H1 (cell line): ENCODE measurements around the gene NOS3. TPM values are rescaled to one million over a fixed set of nuclear protein-coding genes. Genes with fewer than 3 reads are reported as not detected.

Experiments
- CTCF ChIA-PET: fragments of 300-600 bp; sonication (Branson Sonifier 250); formaldehyde crosslinking; loops from one replicate; lab custom pipeline; 2021; ENCODE audit not compliant: partially characterized antibody; lab: Charles Lee
- POLR2A ChIA-PET: fragments of 300-600 bp; sonication (Branson Sonifier 250); formaldehyde crosslinking; loops from one replicate; lab custom pipeline; 2021; ENCODE audit warnings: inconsistent platforms; ENCODE audit not compliant: partially characterized antibody; lab: Charles Lee
- DNase-seq, 2 experiments: peaks; one replicate each; pipeline versions ENCODE4 v3.0.0 to v3.0.0-alpha.2; 2010 to 2022; ENCODE audit warnings: low spot score in 2 of 2, low read depth in 1 of 2, mixed read lengths in 1 of 2
- FAIRE-seq: peaks from 2 replicates; lab custom pipeline; 2011; peaks lifted over from hg19 to GRCh38; lab: Jason Lieb, UNC
- H2AFZ ChIP-seq: 2 replicates; pipeline ENCODE4 v1.8.1; 2012; ENCODE audit warnings: low read length, inconsistent platforms
- H2AK5ac ChIP-seq: 2 replicates; pipeline ENCODE4 v1.6.1; 2013; ENCODE audit warnings: low read depth, low read length
- H2BK120ac ChIP-seq: replicated peaks from 2 replicates; pipeline ENCODE3; 2013; ENCODE audit warnings: low read depth, low read length, inconsistent platforms
- H2BK12ac ChIP-seq: 2 replicates; pipeline ENCODE4 v1.6.1; 2013; ENCODE audit warnings: low read depth, low read length
- H2BK15ac ChIP-seq: 2 replicates; pipeline ENCODE4 v1.6.1; 2013; ENCODE audit warnings: low read length
- H2BK20ac ChIP-seq: 2 replicates; pipeline ENCODE4 v1.6.1; 2013; ENCODE audit warnings: low read length
- H2BK5ac ChIP-seq: 2 replicates; pipeline ENCODE4 v1.6.1; 2013; ENCODE audit warnings: low read depth, low read length
- H3K14ac ChIP-seq: 2 replicates; pipeline ENCODE4 v1.6.1; 2013; ENCODE audit warnings: inconsistent platforms; ENCODE audit not compliant: insufficient read length
- H3K18ac ChIP-seq: 2 replicates; pipeline ENCODE4 v1.6.1; 2013; ENCODE audit warnings: low read length; ENCODE audit errors: extremely low read depth
- H3K23ac ChIP-seq: 2 replicates; pipeline ENCODE4 v1.6.1; 2013; ENCODE audit warnings: inconsistent platforms; ENCODE audit not compliant: insufficient read length
- H3K23me2 ChIP-seq: 2 replicates; pipeline ENCODE4 v1.6.1; 2013; ENCODE audit warnings: low read depth, low read length
- H3K27ac ChIP-seq: 2 replicates; pipeline ENCODE4 v1.6.1; 2011; ENCODE audit warnings: low read depth, low read length, inconsistent platforms
- H3K27me3 ChIP-seq, 4 experiments: replicated peaks in 1 of 4; 1 replicate in 1 of 4; 2 replicates in 3 of 4; pipeline versions ENCODE4 v1.6.1 to v1.8.1; 2011 to 2013; ENCODE audit warnings: low read length in 3 of 4, mild to moderate bottlenecking in 3 of 4, inconsistent platforms in 2 of 4, mixed read lengths in 2 of 4, moderate library complexity in 1 of 4; ENCODE audit not compliant: control insufficient read depth in 3 of 4, insufficient read depth in 3 of 4; ENCODE audit errors: extremely low read depth in 1 of 4
- H3K36me3 ChIP-seq, 4 experiments: 2 replicates each; pipeline versions ENCODE4 v1.6.1 to v1.8.1; 2011 to 2013; ENCODE audit warnings: mild to moderate bottlenecking in 4 of 4, low read length in 3 of 4, moderate library complexity in 2 of 4, control low read depth in 1 of 4, inconsistent platforms in 1 of 4; ENCODE audit not compliant: insufficient read depth in 4 of 4, control insufficient read depth in 2 of 4
- H3K4ac ChIP-seq: replicated peaks from 2 replicates; pipeline ENCODE3; 2013; ENCODE audit warnings: low read length, low read depth, mixed read lengths, inconsistent platforms; ENCODE audit not compliant: insufficient read length
- H3K4me1 ChIP-seq, 4 experiments: replicated peaks in 1 of 4; 1 replicate in 1 of 4; 2 replicates in 3 of 4; pipeline versions ENCODE4 v1.6.1 to v1.8.1; 2011 to 2013; ENCODE audit warnings: low read length in 3 of 4, inconsistent platforms in 2 of 4, mixed read lengths in 1 of 4; ENCODE audit not compliant: insufficient read depth in 4 of 4, control insufficient read depth in 3 of 4
- H3K4me2 ChIP-seq, 2 experiments: 2 replicates each; pipeline versions ENCODE4 v1.6.1 to v1.8.1; 2011 to 2013; ENCODE audit warnings: low read depth in 2 of 2, low read length in 2 of 2, control low read depth in 1 of 2, inconsistent platforms in 1 of 2, mild to moderate bottlenecking in 1 of 2; ENCODE audit not compliant: insufficient read depth in 1 of 2
- H3K4me3 ChIP-seq, 4 experiments: fragments of 200-600, 300-600 bp in 1 of 4; sonication (generic), shearing (Covaris generic), sonication (Bioruptor Twin) in 1 of 4; 2 replicates each; pipeline versions ENCODE4 v1.5.1 to v1.8.1; 2011 to 2016; ENCODE audit warnings: low read length in 4 of 4, low read depth in 3 of 4, control low read depth in 2 of 4, inconsistent platforms in 2 of 4, mild to moderate bottlenecking in 2 of 4, mixed read lengths in 1 of 4, moderate library complexity in 1 of 4; ENCODE audit not compliant: insufficient read depth in 2 of 4; ENCODE audit errors: extremely low read depth in 1 of 4
- H3K56ac ChIP-seq: replicated peaks from 2 replicates; pipeline ENCODE3; 2013; ENCODE audit warnings: low read depth, mild to moderate bottlenecking, mixed read lengths, low read length, inconsistent platforms; ENCODE audit not compliant: insufficient read length
- H3K79me1 ChIP-seq: 2 replicates; pipeline ENCODE4 v1.6.1; 2013; ENCODE audit warnings: low read depth, low read length, control low read depth
- H3K79me2 ChIP-seq, 2 experiments: 2 replicates each; pipeline versions ENCODE4 v1.6.1 to v1.8.1; 2012 to 2013; ENCODE audit warnings: low read length in 2 of 2, mild to moderate bottlenecking in 2 of 2, inconsistent platforms in 1 of 2; ENCODE audit not compliant: insufficient read depth in 2 of 2, control insufficient read depth in 1 of 2
- H3K9ac ChIP-seq, 4 experiments: replicated peaks in 1 of 4; 1 replicate in 1 of 4; 2 replicates in 3 of 4; pipeline versions ENCODE4 v1.6.1 to v1.8.1; 2011 to 2013; ENCODE audit warnings: low read depth in 3 of 4, low read length in 3 of 4, control low read depth in 2 of 4, mild to moderate bottlenecking in 2 of 4, moderate library complexity in 2 of 4, inconsistent platforms in 1 of 4; ENCODE audit errors: extremely low read depth in 1 of 4
- H3K9me3 ChIP-seq, 2 experiments: 2 replicates each; pipeline versions ENCODE4 v1.6.1 to v1.8.1; 2012 to 2013; ENCODE audit warnings: mild to moderate bottlenecking in 2 of 2, moderate library complexity in 2 of 2, control low read depth in 1 of 2, inconsistent platforms in 1 of 2, low read depth in 1 of 2, low read length in 1 of 2, mixed read lengths in 1 of 2; ENCODE audit not compliant: insufficient read depth in 2 of 2
- H4K20me1 ChIP-seq, 2 experiments: replicated peaks in 1 of 2; 2 replicates each; pipeline versions ENCODE3 to v1.8.1; 2011 to 2013; ENCODE audit warnings: inconsistent platforms in 2 of 2, low read length in 2 of 2, mild to moderate bottlenecking in 1 of 2; ENCODE audit not compliant: insufficient read depth in 2 of 2, control insufficient read depth in 1 of 2
- H4K5ac ChIP-seq: 2 replicates; pipeline ENCODE4 v1.6.1; 2013; ENCODE audit warnings: low read length, low read depth, mixed read lengths, inconsistent platforms; ENCODE audit not compliant: insufficient read length
- H4K8ac ChIP-seq: 2 replicates; pipeline ENCODE4 v1.8.0; 2013; ENCODE audit warnings: mild to moderate bottlenecking, moderate library complexity, low read length, inconsistent platforms; ENCODE audit not compliant: insufficient read depth; ENCODE audit errors: extremely low read depth
- H4K91ac ChIP-seq: replicated peaks from 2 replicates; pipeline ENCODE3; 2013; ENCODE audit warnings: low read length, mixed read lengths, inconsistent platforms; ENCODE audit not compliant: insufficient read length
- ASH2L ChIP-seq: fragments of 200-600, 300-600 bp; sonication (generic); IDR thresholded peaks from one replicate; pipeline ENCODE4 v1.7.1; 2017; ENCODE audit warnings: low read length
- CREB1 ChIP-seq: IDR thresholded peaks from 2 replicates; pipeline ENCODE4 v1.6.1; 2012; ENCODE audit warnings: inconsistent platforms
- MAFK ChIP-seq: IDR thresholded peaks from 2 replicates; pipeline ENCODE4 v1.6.1; 2012; ENCODE audit warnings: low read depth, mild to moderate bottlenecking, improper control_type of control experiment, low read length
- RBBP5 ChIP-seq: IDR thresholded peaks from 2 replicates; pipeline ENCODE4 v1.7.1; 2012; ENCODE audit warnings: low read depth, mild to moderate bottlenecking, inconsistent platforms, low read length, moderate library complexity, borderline replicate concordance
- TAF7 ChIP-seq: optimal IDR thresholded peaks from 2 replicates; pipeline ENCODE3; 2011; ENCODE audit warnings: low read depth, mild to moderate bottlenecking, inconsistent platforms, low read length, moderate library complexity, borderline replicate concordance
- TBP ChIP-seq: IDR thresholded peaks from 2 replicates; pipeline ENCODE4 v1.6.1; 2011; ENCODE audit warnings: low read depth, low read length, improper control_type of control experiment
- YY1 ChIP-seq: IDR thresholded peaks from 2 replicates; pipeline ENCODE4 v1.6.1; 2011; ENCODE audit warnings: low read depth, mild to moderate bottlenecking, low read length
- WGBS, 2 experiments: shearing (Covaris generic) in 1 of 2; methylation state at CpG; one replicate each; pipeline versions ENCODE4 v1.1.6 to v1.1.7; 2013 to 2015; ENCODE audit warnings: low lambda C conversion rate in 2 of 2, mixed read lengths in 2 of 2, inconsistent platforms in 1 of 2, low coverage in 1 of 2, missing lambda C conversion rate in 1 of 2; ENCODE audit not compliant: insufficient replicate concordance in 2 of 2, insufficient coverage in 1 of 2, insufficient read length in 1 of 2; ENCODE audit errors: extremely low coverage in 1 of 2, missing lambda C conversion rate in 1 of 2; 5-methylcytosine and 5-hydroxymethylcytosine counted together
- polyA plus RNA-seq, 7 experiments: library from polyadenylated mRNA; depleted of rRNA in 3 of 7; stranded (reverse) in 5 of 7; unstranded in 2 of 7; fragments of >200 nt in 5 of 7; fragments of 200-250 nt in 2 of 7; gene quantifications; 1 replicate in 5 of 7; 2 replicates in 1 of 7; 4 replicates in 1 of 7; pipeline versions ENCODE4 v1.2.1 to v1.2.3, GENCODE V29; 2011 to 2013; ENCODE audit warnings: missing spikeins in 2 of 7, mixed read lengths in 2 of 7
- total RNA-seq: library from RNA; stranded (reverse); fragmentation: NEBNext Ultra II Directional; extraction: Animal tissue kit (Norgen Biotek cat#: 25700); gene quantifications from 2 replicates; pipeline ENCODE4 v1.2.1, GENCODE V29; 2021

Gene NOS3
- total and polyA plus RNA-seq, 2 of the 8 experiments (the other 6 are each of a cell fraction or from before 2014, with no cell fraction given) = 4.4 to 16.2 TPM

- no peak overlapping the region for H2BK12ac ChIP-seq
- H4K91ac ChIP-seq = no peak overlapping the region
- H3K4me2 ChIP-seq = no peak overlapping the region
- H3K27me3 ChIP-seq = no peaks in the 10 kb centered on the region; a peak in 1 of 7 replicates
- H3K4me3 ChIP-seq = no peak overlapping the region
- H2AFZ ChIP-seq = no peak overlapping the region
- H2AK5ac ChIP-seq = no peak overlapping the region
- H4K8ac ChIP-seq = no peak overlapping the region
- H3K36me3 ChIP-seq = no peaks in the 10 kb centered on the region
- no peak overlapping the region for H2BK15ac ChIP-seq
- no peaks in the 10 kb centered on the region for H3K79me2 ChIP-seq
- H3K23me2 ChIP-seq = peaks cover 3% of the 10 kb centered on the region; the same call in 1 of the 2 replicates
- WGBS, 2 experiments = 90% methylated on average over 6 of the region's 6 CpGs; no CpG with 5 or more reads in 1 of the 2 experiments
- H3K79me1 ChIP-seq = no peaks in the 10 kb centered on the region
- H2BK120ac ChIP-seq = no peak overlapping the region
- POLR2A ChIA-PET = interaction anchor here (1.2 kb wide), 1 partner anchor 17 kb away, joined by 3 read pairs; no protein-coding TSS in a partner anchor
- H3K9ac ChIP-seq = no peak overlapping the region
- no peak overlapping the region for H3K4ac ChIP-seq
- H3K18ac ChIP-seq = no peak overlapping the region
- no peak overlapping the region for H2BK5ac ChIP-seq
- H4K20me1 ChIP-seq = no peaks in the 10 kb centered on the region
- DNase-seq (no peak), FAIRE-seq (no peak)
- H3K4me1 ChIP-seq = peaks cover 2 to 31% (median 19%) of the 10 kb centered on the region in 4 experiments
- no peak overlapping the region for H3K23ac ChIP-seq
- H4K5ac ChIP-seq = no peak overlapping the region
- H3K27ac ChIP-seq = no peak overlapping the region
- no peak overlapping the region for H3K14ac ChIP-seq
- no peaks in the 10 kb centered on the region for H3K9me3 ChIP-seq
- CTCF ChIA-PET = interaction anchor here (1.4 to 27.0 kb wide), 8 partner anchors 4 to 89 kb away, joined by 3 to 797 read pairs (median 17); partner anchors contain the start of genes KCNH2 and NOS3
- no peak for TF ChIP-seq TBP
- no peak for TF ChIP-seq TAF7
- TF ChIP-seq CREB1 = no peak
- no peak for TF ChIP-seq ASH2L
- no peak for TF ChIP-seq MAFK
- no peak for TF ChIP-seq RBBP5
- TF ChIP-seq YY1 = no peak
- no peak overlapping the region for H3K56ac ChIP-seq
- H2BK20ac ChIP-seq = no peak overlapping the region
Measured at GRCh38 chr7:150967349-150967748, 23.5 kb upstream of the NOS3 start.
